BLaER1 treated with 17β-estradiol and CSF1 and Interleukin-3, amounts not matched to agents 10 nM and 100 nM (cell line): ENCODE results near the gene TSTD1.
"Not testable (repeated sequence)": the region's sequence is repeated elsewhere in the genome, so short reads cannot be mapped to it uniquely, and the experiment has no call there.

ENCODE experiments used
- H3K27ac ChIP-seq, 11 experiments: shearing (Covaris generic); formaldehyde crosslinking; 2 replicates each; pipeline ENCODE4 v1.8.1; 2022
- H3K27me3 ChIP-seq, 11 experiments: shearing (Covaris generic); formaldehyde crosslinking; 2 replicates each; pipeline ENCODE4 v1.8.1; 2022
- H3K36me3 ChIP-seq, 11 experiments: shearing (Covaris generic); formaldehyde crosslinking; 2 replicates each; pipeline ENCODE4 v1.8.1; 2022
- H3K4me1 ChIP-seq, 10 experiments: shearing (Covaris generic); formaldehyde crosslinking; 2 replicates each; pipeline ENCODE4 v1.8.1; 2022
- H3K4me2 ChIP-seq, 11 experiments: shearing (Covaris generic); formaldehyde crosslinking; 2 replicates each; pipeline ENCODE4 v1.8.1; 2022
- H3K4me3 ChIP-seq, 10 experiments: shearing (Covaris generic); formaldehyde crosslinking; 2 replicates each; pipeline ENCODE4 v1.8.1; 2022
- H3K9ac ChIP-seq, 11 experiments: shearing (Covaris generic); formaldehyde crosslinking; 2 replicates each; pipeline ENCODE4 v1.8.1; 2022
- H3K9me3 ChIP-seq, 11 experiments: shearing (Covaris generic); formaldehyde crosslinking; replicated peaks in 1 of 11; 2 replicates each; pipeline ENCODE4 v1.8.1; 2022
- H4K20me1 ChIP-seq, 11 experiments: shearing (Covaris generic); formaldehyde crosslinking; 2 replicates each; pipeline ENCODE4 v1.8.1; 2022
- Cebpa-rat ChIP-seq, 11 experiments: shearing (Covaris generic); IDR thresholded peaks; 2 replicates each; pipeline ENCODE4 v1.8.1; 2022

Gene TSTD1

DNA sequence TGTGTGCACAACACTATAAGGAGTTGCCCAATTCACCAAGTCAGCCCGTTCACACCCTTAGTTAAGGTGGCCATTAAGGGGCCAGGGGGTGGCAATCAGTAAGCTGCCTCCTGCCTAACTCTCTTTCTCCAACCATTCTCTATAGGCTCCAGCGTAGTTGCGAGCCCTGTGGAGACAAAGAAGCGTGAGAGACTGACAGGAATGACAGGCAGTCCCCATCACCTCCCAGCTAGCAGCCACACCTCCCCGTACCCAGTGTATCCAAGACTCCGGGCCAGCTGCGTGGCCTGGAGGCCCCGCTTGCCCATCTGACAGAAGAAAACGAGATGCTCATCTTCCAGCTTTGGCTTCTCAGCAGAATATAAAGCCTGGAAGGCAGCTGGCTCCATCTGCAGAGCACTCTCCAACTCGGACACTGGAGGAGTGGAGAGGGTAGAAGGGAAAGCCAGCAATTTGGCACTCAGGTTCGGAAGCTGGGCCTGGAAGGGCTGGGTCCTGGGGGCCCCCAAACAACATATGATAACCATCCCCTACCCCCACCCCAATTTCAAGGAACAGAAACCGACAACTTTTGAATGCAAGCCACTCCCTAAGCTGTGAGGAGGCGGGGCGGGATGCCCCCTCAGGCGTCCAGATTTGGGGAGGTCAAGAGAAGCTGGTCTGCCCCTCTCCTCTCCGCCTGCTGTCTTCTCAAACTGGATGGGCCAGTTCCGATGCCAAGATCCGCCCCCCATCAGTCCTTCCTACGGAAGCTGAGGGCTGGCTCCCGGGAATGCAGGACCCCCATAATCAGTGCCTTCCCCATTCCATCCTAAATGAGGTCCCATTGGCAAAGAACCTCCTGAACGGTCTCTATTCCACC, 872 bp downstream of the TSTD1 start:
- Histone ChIP-seq H3K36me3 (peaks cover 36 to 56% (median 40%) of the 10 kb centered on the region in 11 experiments), H3K9me3 (no peaks in the 10 kb centered on the region), H3K9ac (peak overlapping the region; percentile 76 to 88 (median 83)), H4K20me1 (peaks cover 0 to 27% (median 7%) of the 10 kb centered on the region in 11 experiments; a peak in 9 of 22 replicates), H3K27ac (peak overlapping the region; percentile 36 to 89 (median 80); a peak in 21 of 22 replicates), H3K4me1 (peaks cover 59 to 84% (median 72%) of the 10 kb centered on the region in 10 experiments), H3K27me3 (no peaks in the 10 kb centered on the region), H3K4me2 (peak overlapping the region; percentile 95 to 99 (median 98)), H3K4me3 (peak overlapping the region; percentile 66 to 88 (median 74))
- no peak for TF ChIP-seq Cebpa-rat (IDR thresholded peaks at IDR 0.05)

DNA sequence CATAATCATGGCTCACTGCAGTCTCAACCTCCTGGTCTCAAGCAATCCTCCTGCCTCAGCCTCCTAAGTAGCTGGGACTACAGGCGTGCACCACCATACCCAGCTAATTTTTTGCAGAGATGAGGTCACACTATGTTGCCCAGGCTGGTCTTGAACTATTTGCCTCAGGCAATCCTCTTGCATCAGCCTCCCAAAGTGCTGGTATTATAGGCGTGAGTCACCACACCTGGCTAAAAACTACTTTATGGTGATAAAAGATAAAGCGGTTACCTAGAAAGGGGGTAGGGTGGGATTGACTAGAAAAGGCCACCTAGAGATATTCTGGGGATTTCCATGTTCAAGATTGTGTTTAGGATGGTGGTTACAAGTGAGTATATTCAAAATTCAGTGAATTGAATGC, 5.0 kb downstream of the TSTD1 start:
- peaks cover 50 to 70% (median 58%) of the 10 kb centered on the region in 10 experiments for H3K4me1 ChIP-seq
- H3K27ac ChIP-seq = no peak overlapping the region
- no peaks in the 10 kb centered on the region for H3K27me3 ChIP-seq
- H3K9me3 ChIP-seq = peaks cover 0 to 27% (median 22%) of the 10 kb centered on the region in 11 experiments; a peak in 20 of 22 replicates
- no peak overlapping the region for H3K4me3 ChIP-seq
- no peak overlapping the region for H3K9ac ChIP-seq
- H4K20me1 ChIP-seq = 0 out of 22 replicates have a peak, but pooled peaks cover 0 to 3% (median 0%) of the 10 kb centered on the region in 11 experiments
- no peak for TF ChIP-seq Cebpa-rat (IDR thresholded peaks at IDR 0.05)
- peaks cover 0 to 28% (median 16%) of the 10 kb centered on the region in 11 experiments; a peak in 13 of 22 replicates for H3K36me3 ChIP-seq
- H3K4me2 ChIP-seq = peak overlapping the region in 2 of 11 experiments; percentile 46 to 80; a peak in 2 of 22 replicates

DNA sequence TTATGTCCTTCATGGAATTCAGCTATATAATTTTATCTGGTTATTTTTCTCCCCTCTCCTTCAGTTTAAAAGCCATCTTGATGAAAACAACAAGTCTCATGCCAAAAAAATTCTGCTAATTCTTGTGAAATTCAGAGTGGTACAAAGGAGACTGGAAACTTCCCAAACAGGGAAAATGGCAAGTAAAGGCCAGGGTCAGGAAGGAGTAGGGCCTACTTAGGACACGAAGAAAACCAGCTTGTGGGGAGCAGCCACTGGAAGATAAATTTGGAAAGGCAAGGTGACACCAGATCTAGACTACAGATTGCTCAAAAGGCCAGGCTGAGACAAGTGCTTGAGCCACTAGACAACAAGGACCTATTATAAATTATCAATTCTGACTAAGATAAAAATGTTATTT, 6.4 kb downstream of the TSTD1 start:
- Histone ChIP-seq H3K36me3 (peaks cover 0 to 34% (median 23%) of the 10 kb centered on the region in 11 experiments; a peak in 15 of 22 replicates), H3K27me3 (no peaks in the 10 kb centered on the region), H4K20me1 (no peaks in the 10 kb centered on the region), H3K9me3 (peaks cover 0 to 40% (median 36%) of the 10 kb centered on the region in 11 experiments; a peak in 20 of 22 replicates), H3K4me1 (peaks cover 36 to 58% (median 45%) of the 10 kb centered on the region in 10 experiments), H3K4me2 (peak overlapping the region; percentile 7 to 57 (median 37); a peak in 20 of 22 replicates), H3K27ac (peak overlapping the region in 4 of 11 experiments; percentile 5 to 38 (median 13); a peak in 3 of 22 replicates), H3K9ac (no peak overlapping the region), H3K4me3 (no peak overlapping the region)
- TF ChIP-seq Cebpa-rat (IDR thresholded peaks at IDR 0.05) = no peak

DNA sequence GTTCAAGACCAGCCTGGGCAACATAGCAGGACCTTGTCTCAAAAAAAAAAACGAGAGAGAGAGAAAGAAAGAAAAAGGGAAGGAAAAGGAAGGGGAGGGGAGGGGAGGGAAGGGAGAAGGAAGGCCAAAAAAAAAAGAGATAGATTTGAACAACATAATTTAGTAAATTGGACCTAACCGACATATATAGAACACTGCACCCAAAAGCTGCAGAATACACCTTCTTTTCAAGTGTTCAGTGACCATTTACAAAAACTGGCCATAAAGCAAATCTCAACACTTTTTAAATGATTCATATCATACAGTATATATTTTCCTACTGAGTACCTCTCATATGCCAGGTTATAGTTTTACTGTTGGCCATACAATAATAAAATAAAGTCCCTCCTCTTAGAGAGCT, 6.9 kb downstream of the TSTD1 start:
- Histone ChIP-seq H3K27me3 (no peaks in the 10 kb centered on the region), H3K4me1 (peaks cover 31 to 52% (median 40%) of the 10 kb centered on the region in 10 experiments), H3K4me3 (no peak overlapping the region), H3K4me2 (peak overlapping the region; percentile 7 to 57 (median 37); a peak in 18 of 22 replicates), H3K9ac (no peak overlapping the region), H3K9me3 (peaks cover 0 to 46% (median 40%) of the 10 kb centered on the region in 11 experiments; a peak in 20 of 22 replicates), H4K20me1 (no peaks in the 10 kb centered on the region), H3K27ac (0 out of 22 replicates have a peak overlapping the region, but pooled peaks of 1 of the 11 experiments have one; percentile 38), H3K36me3 (peaks cover 0 to 35% (median 21%) of the 10 kb centered on the region in 11 experiments; a peak in 14 of 22 replicates)
- TF ChIP-seq Cebpa-rat (IDR thresholded peaks at IDR 0.05) = no peak

DNA sequence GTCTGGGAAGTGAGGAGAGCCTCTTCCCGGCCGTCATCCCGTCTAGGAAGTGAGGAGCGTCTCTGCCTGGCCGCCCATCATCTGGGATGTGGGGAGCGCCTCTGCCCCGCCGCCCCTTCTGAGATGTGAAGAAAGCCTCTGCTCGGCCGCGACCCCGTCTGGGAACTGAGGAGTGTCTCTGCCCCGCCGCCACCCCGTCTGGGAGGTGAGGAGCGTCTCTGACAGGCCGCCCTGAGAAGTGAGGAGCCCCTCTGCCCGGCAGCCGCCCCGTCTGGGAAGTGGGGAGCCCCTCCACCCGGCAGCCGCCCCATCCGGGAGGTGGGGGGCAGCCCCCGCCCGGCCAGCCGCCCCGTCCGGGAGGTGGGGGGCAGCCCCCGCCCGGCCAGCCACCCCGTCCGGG, 9.3 kb downstream of the TSTD1 start:
- Histone ChIP-seq H3K36me3 (peaks cover 0 to 36% (median 21%) of the 10 kb centered on the region in 11 experiments; a peak in 14 of 22 replicates), H3K4me1 (peaks cover 16 to 30% (median 24%) of the 10 kb centered on the region in 10 experiments), H3K9me3 (peaks cover 0 to 48% (median 40%) of the 10 kb centered on the region in 11 experiments; a peak in 20 of 22 replicates)
- H4K20me1 ChIP-seq, H3K27ac ChIP-seq, H3K4me3 ChIP-seq, H3K4me2 ChIP-seq, H3K27me3 ChIP-seq, H3K9ac ChIP-seq: not testable (repeated sequence)

DNA sequence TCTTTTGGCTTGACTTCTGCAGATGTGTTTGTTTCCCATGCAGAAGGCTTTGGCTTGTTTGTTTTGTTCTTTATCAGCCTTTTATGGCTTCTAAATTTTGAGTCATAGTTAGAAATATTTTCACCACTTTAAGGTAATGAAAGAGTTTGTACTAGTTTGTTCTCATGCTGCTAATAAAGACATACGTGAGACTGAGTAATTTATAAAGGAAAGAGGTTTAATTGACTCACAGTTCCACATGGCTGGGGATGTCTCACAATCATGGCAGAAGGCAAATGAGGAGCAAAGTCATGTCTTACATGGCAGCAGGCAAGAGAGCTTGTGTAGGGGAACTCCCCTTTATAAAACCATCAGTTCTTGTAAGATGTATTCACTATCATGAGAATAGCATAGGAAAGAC, 11.8 kb downstream of the TSTD1 start:
- not testable (repeated sequence) for H3K4me2 ChIP-seq, H3K9ac ChIP-seq, H4K20me1 ChIP-seq, H3K27me3 ChIP-seq, H3K27ac ChIP-seq, H3K4me3 ChIP-seq
- H3K4me1 ChIP-seq = peaks cover 9 to 21% (median 13%) of the 10 kb centered on the region in 10 experiments
- H3K9me3 ChIP-seq = peaks cover 0 to 48% (median 40%) of the 10 kb centered on the region in 11 experiments; a peak in 20 of 22 replicates
- H3K36me3 ChIP-seq = peaks cover 0 to 36% (median 21%) of the 10 kb centered on the region in 11 experiments; a peak in 14 of 22 replicates

DNA sequence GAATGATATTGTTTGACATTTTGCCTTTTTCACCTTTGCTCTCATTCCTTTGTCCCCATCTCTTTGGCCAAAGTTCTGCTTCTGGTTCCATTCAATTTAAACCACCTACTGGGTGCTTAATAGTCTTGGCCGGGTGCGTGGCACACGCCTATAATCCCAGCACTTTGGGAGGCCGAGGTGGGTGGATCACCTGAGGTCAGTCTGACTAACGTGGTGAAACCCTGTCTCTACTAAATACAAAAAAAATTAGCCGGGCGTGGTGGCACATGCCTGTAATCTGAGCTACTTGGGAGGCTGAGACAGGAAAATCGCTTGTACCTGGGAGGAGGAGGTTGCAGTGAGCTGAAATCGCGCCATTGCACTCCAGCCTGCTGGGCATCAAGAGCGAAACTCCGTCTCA, 16.3 kb downstream of the TSTD1 start:
- H3K4me2 ChIP-seq = peak overlapping the region in 5 of 11 experiments; percentile 21 to 98 (median 94); a peak in 4 of 22 replicates
- not testable (repeated sequence) for H4K20me1 ChIP-seq, H3K9me3 ChIP-seq, H3K9ac ChIP-seq, H3K27me3 ChIP-seq, H3K4me3 ChIP-seq, H3K27ac ChIP-seq, H3K36me3 ChIP-seq
- peaks cover 34 to 53% (median 46%) of the 10 kb centered on the region in 10 experiments for H3K4me1 ChIP-seq

DNA sequence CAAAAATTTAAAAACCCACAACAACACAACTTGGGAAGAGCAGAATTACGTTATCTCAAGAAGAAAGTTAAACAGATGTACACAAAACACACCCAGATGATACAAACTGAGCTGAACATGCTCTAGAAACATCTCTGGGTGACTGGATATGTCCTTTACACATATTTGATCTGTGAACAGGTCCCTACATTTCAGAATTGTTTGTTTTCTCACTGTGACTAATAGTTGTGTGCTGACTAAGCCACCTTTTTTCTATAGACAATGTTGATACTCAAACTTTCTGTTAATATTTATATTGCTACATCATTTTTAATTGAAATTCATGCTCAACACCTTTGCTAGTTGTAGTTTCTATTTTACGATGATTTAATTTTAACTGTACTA, 16.8 kb downstream of the TSTD1 start:
- H3K27ac ChIP-seq = peak overlapping the region in 9 of 11 experiments; percentile 79 to 99 (median 82); a peak in 11 of 22 replicates
- peak overlapping the region; percentile 81 to 99 (median 94); a peak in 21 of 22 replicates for H3K4me2 ChIP-seq
- H4K20me1 ChIP-seq = no peaks in the 10 kb centered on the region; a peak in 1 of 22 replicates
- peaks cover 39 to 58% (median 51%) of the 10 kb centered on the region in 10 experiments for H3K4me1 ChIP-seq
- peak overlapping the region; percentile 66 to 92 (median 76); a peak in 16 of 20 replicates for H3K4me3 ChIP-seq
- H3K36me3 ChIP-seq = 0 out of 22 replicates have a peak, but pooled peaks cover 0 to 8% (median 0%) of the 10 kb centered on the region in 11 experiments
- no peak for TF ChIP-seq Cebpa-rat (IDR thresholded peaks at IDR 0.05)
- peak overlapping the region in 10 of 11 experiments; percentile 73 to 85 (median 83); a peak in 18 of 22 replicates for H3K9ac ChIP-seq
- H3K27me3 ChIP-seq = no peaks in the 10 kb centered on the region
- peaks cover 0 to 3% (median 0%) of the 10 kb centered on the region in 11 experiments; a peak in 2 of 22 replicates for H3K9me3 ChIP-seq
